ENCODE results near the gene FNDC3B.

The FNDC3B gene

GRCh38 chr3:172263781-172264486 is 224.6 kb downstream of the FNDC3B start:
- no peak for DNase-seq (ENCODE audit: low read depth)

GRCh38 chr3:172266103-172266502 is 226.7 kb downstream of the FNDC3B start:
- no peak for DNase-seq (ENCODE audit: low read depth)

- no peak for DNase-seq (ENCODE audit: low read depth)
Measured at GRCh38 chr3:172268425-172268824, 229.0 kb downstream of the FNDC3B start.

- no peak for DNase-seq (ENCODE audit: low read depth)
Measured at GRCh38 chr3:172268868-172269267, 229.5 kb downstream of the FNDC3B start.

- no peak for DNase-seq (ENCODE audit: low read depth)
Measured at GRCh38 chr3:172270557-172271166, 231.3 kb downstream of the FNDC3B start.

GRCh38 chr3:172271386-172271976 is 232.1 kb downstream of the FNDC3B start:
- no peak for DNase-seq (ENCODE audit: low read depth)

GRCh38 chr3:172272698-172273097 is 233.3 kb downstream of the FNDC3B start:
- DNase-seq (ENCODE audit: low read depth): no peak

DNA sequence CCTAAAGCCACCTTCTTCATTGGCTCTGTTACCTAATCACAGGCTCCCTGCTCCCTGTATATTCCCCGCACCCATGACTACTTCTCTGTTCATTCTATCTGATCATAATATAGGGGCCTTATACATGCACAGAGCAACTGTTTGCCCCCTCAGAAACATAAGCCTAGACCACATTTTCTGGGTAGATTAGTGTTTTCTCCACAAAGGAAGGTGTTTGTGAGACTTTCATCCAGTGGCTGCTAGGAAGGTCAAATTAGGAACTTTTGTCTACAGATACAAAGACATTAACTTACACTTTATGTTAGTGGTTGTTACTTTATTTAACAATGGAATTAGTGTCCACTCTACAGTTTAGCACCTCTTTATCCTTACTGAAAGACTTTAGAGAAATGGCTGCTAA is 234.0 kb downstream of the FNDC3B start:
- no peak for DNase-seq (ENCODE audit: low read depth)

- DNase-seq (ENCODE audit: low read depth): no peak
Measured at GRCh38 chr3:172274906-172275305, 235.5 kb downstream of the FNDC3B start.

DNA sequence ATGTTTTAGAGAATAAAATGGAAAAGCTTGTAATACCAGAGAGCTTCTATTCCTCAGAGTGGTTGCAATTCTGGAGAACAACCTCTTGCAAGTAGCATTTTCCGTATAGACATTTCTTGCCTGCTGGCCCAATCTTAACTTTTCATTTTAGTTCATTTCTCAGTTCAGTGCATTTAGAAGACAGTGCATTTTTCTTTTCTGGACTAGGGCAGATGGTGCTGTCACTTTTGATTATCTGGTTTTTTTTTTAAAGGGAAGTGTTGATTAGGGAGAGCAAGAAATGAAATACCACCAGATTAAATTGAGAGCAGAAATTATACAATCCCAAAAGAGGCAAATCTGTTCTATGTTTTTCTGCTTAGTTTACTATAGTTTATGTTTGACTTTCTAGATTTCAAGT is 236.2 kb downstream of the FNDC3B start:
- no peak for DNase-seq (ENCODE audit: low read depth)

- DNase-seq (ENCODE audit: low read depth): no peak
Measured at GRCh38 chr3:172276103-172276502, 236.7 kb downstream of the FNDC3B start.

DNA sequence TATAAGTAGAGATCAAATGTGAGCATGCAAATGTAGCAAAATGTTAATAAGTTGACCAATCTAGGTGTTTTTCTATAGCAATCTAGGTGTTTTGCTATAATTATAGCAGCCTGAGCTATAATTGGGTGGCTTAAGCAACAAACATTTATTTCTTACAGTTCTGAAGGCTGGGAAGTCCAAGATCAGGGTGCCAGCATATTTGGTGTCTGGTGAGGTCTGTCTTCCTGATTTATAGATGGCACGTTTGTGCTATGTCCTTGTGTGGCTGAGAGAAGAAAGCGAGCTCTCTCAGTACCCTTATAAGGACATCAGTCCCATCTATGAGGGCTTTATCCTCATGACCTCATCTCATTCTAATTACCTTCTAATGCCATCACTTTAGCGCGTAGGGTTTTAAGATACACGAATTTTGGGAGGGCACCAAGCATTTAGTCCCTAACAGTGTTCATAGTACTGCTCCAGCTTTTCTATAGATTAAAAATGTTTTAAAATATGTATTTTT is 237.8 kb downstream of the FNDC3B start:
- DNase-seq (ENCODE audit: low read depth): no peak

DNA sequence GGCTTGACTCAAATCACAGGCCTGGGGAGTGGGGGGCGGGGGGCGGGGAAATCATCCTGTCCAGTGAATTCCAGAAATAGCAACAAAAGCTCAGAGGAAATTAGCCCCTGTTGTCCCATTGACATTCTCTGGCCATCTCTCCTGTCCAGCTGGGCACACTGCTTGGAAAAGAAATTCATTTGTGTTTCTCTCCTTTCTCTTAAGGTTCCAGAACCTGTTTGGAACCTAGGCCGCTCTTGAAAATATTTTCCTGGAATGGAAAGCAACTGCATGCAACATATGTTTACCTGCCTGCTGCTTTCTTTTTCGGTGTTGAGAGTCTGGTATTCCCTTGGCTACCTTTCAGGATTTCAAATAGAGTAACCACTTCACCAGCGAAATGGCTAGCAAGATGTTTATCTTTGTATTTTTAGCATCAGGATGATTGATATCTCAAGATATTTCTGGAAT is 239.8 kb downstream of the FNDC3B start:
- no peak for DNase-seq (ENCODE audit: low read depth)

DNA sequence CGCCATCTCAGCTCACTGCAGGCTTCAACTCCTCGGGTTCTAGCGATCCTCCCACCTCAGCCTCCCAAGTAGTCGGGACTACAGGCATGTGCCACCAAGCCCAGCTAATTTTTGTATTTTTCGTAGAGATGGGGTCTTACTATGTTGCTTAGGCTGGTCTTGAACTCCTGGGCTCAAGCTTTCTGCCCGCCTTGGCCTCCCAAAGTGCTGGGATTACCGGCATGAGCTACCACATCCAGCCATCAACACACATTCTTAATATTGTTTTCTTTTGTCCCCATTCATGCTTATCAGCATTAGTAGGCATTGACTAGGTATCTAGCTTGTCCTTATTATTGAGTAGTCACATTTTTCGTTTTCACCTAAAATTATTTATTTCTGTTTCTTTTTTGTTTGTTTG is 240.6 kb downstream of the FNDC3B start:
- no peak for DNase-seq (ENCODE audit: low read depth)

- DNase-seq (ENCODE audit: low read depth): no peak
Measured at GRCh38 chr3:172280406-172281051, 241.2 kb downstream of the FNDC3B start.

GRCh38 chr3:172281884-172282283 is 242.5 kb downstream of the FNDC3B start:
- DNase-seq (ENCODE audit: low read depth): no peak

DNA sequence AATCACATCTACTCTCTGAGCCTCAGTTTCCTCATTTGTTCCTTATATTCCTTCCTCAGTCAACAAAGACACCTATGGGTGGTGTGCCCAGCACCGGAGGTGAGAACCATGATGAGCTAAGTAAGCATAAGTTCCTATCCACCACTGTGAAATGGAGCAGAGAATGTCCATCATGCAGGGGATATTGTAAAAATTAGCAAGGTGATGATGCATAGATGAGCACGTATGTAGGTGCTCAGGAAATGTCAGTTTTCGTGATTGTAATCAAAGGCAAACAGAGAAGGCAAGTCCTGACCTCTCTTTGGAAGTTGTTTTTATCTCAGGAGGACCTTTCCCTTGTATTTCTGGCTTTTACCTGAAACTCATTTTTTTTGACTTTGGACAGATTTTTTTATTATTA is 243.5 kb downstream of the FNDC3B start:
- no peak for DNase-seq (ENCODE audit: low read depth)

DNA sequence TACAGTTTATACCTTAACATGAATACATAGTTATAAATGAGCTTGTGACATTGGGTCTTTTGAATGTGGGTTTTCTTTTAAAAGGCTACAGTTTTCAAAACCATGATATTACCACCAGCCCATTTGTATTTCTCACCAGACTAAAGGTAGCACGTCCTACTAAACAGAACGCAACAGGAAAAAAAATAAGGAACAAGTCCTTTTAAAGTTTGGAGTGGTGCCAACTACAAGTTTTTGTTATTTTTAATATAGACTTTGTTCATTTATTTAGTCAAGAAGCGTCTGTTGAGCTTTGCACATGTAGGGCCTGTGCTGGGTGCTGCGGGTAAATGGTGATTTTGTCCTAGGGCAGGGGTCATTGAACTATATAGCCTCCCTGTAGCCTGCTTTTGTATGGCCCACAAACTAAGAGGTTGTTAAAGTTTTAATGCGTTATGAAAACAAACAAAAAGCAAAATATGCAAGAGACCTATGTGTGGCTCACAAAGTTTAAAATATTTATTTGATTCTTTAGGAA is 244.5 kb downstream of the FNDC3B start:
- no peak for DNase-seq (ENCODE audit: low read depth)

DNA sequence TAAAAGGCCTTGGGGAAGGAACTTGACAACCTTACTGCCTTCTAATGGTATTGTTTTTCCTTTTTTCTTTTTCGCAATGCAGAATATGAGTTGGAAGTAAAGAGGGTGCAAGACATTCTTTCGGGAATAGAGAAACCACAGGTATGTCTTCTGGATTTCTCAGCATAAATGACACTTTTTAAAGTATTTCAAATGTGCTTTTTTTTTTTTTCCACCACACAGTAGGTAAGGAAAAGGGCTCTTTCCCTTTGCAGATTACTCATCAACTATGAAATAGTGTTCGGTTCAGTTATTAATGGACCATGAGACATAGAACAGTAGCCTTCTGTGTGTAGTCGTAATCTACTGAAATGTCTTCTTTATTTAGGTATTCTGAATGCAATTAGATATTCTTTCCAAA is 246.5 kb downstream of the FNDC3B start:
- DNase-seq (ENCODE audit: low read depth): no peak

DNA sequence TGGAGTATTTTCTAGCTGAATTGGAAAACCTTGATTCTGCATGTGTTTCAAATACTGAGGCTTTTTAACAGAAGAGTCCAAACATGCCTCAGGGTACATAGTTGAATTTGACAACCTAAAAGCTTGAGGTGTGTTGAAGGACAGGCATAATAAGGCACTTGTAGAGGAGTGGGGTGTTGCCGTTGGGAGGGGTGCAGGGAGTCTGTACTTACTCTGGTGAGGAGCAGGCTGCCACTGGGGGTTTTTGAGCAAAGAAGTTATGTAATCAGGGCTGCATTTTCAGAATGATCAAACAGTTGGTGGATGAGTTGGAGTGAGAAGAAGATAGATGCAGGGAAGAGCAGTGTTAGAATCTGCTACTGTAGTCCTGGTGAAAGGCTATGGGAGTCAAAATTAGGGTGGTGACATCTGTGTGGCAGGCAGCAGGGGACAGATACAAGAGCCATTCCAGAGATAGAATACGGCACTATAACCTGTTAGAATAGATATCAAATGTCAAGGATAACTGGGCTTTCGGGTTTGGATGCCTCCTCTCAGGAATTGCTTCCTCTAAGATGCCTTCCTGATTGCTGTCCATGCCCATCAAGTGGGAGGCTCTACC is 247.3 kb downstream of the FNDC3B start:
- no peak for DNase-seq (ENCODE audit: low read depth)

DNA sequence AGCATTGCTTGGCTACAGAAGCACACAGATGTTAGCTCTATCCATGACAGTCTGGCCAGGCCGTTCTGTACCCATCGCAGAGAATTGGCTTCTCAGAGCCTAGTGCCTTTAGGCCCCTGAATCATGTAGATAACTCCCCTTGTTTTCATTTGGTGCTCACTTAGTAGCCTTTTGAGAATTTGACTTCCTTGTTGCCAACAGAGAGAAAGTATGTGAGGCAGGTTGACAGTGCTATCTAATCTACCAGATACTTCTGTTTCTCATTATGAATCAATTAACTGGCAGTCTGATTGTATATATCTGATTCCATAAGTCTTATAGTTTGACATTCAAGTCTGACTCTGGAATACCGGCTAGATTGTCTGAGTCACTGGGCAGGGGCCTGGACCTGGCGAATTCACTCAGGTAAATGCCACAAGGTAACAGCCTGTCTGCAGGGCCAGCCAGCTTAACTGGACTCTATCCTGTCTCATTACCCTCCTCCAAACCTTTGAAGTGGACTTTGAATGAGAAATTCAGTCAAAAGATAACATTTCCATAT is 248.6 kb downstream of the FNDC3B start:
- no peak for DNase-seq (ENCODE audit: low read depth)

DNA sequence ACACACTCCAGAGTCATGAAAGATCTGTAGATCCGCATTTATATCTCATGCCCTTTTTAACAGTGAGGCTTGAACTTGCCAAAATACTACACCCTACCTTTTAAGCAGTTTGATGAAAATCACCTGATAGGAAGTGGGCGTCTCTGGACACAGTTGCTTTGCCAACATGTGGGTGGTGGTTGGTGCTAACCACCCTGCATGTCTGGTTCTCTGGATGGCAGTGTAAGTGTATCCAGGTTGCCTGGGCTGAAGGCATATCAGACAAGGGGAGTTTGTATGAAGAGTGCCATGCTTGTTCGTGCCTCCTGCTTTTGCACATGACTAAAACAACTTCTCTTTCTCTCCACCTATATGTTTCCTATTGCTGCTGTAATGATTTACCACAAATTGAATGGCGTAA is 249.3 kb downstream of the FNDC3B start:
- DNase-seq (ENCODE audit: low read depth): no peak

Data from activated T-cell treated with anti-CD3 and anti-CD28 coated beads for 48 hours (primary cell).